ENCODE results near the gene AASDH. TPM values are rescaled to one million over a fixed set of nuclear protein-coding genes. Genes with fewer than 3 reads are reported as not detected.

Gene AASDH
- total and polyA plus RNA-seq, 2 of the 13 experiments (the other 11 are each of a cell fraction or from before 2014, with no cell fraction given) = 12.6 to 14.1 TPM

GRCh38 chr4:56387023-56388001, at the start of gene AASDH (continued):
- TF ChIP-seq ASH2L (IDR thresholded peaks at IDR 0.05; ENCODE audit: insufficient read length, low read depth, low read length) = peak; percentile 97
- 0 out of 2 replicates have a peak, but pooled peaks have one; percentile 31 for TF ChIP-seq RERE (CRISPR knock-in tag; IDR thresholded peaks at IDR 0.05; ENCODE audit: low read depth)
- 0 out of 2 replicates have a peak, but pooled peaks have one; percentile 47 for TF ChIP-seq ZNF678 (CRISPR knock-in tag; IDR thresholded peaks at IDR 0.05)
- 0 out of 2 replicates have a peak, but pooled peaks have one; percentile 38 for TF ChIP-seq REL (CRISPR knock-in tag; conservative IDR thresholded peaks at IDR 0.05)
- no peak for TF ChIP-seq PRPF4 (IDR thresholded peaks at IDR 0.05; ENCODE audit: low read depth, low read length, poor library complexity, severe bottlenecking)
- no peak for TF ChIP-seq MBNL3 (CRISPR knock-in tag; conservative IDR thresholded peaks at IDR 0.05)
- peak; percentile 85; the same call in 1 of the 2 replicates for TF ChIP-seq DR1 (CRISPR knock-in tag; IDR thresholded peaks at IDR 0.05)
- TF ChIP-seq TBL1XR1 (IDR thresholded peaks at IDR 0.05; ENCODE audit: borderline replicate concordance, low read length, partially characterized antibody) = peak; percentile 18
- TF ChIP-seq TAF15 (IDR thresholded peaks at IDR 0.05; ENCODE audit: low read depth, low read length, poor library complexity, severe bottlenecking) = no peak
- TF ChIP-seq ATF7-NPFF (CRISPR knock-in tag; IDR thresholded peaks at IDR 0.05; ENCODE audit: low read depth) = peak; percentile 46; the same call in 1 of the 2 replicates
- peak; percentile 93 for TF ChIP-seq THAP9 (CRISPR knock-in tag; IDR thresholded peaks at IDR 0.05; ENCODE audit: borderline replicate concordance)
- no peak for TF ChIP-seq AGO1 (IDR thresholded peaks at IDR 0.05; ENCODE audit: low read depth, low read length, poor library complexity, severe bottlenecking)
- TF ChIP-seq KLF13 (CRISPR knock-in tag; IDR thresholded peaks at IDR 0.05) = no peak
- TF ChIP-seq RNF219 (CRISPR knock-in tag; IDR thresholded peaks at IDR 0.05) = peak; percentile 89; the same call in 1 of the 2 replicates
- peak; percentile 88 for TF ChIP-seq SIN3B (IDR thresholded peaks at IDR 0.05; ENCODE audit: low read length)
- no peak for TF ChIP-seq GABPA (IDR thresholded peaks at IDR 0.05; ENCODE audit: low read depth, low read length)
- peak; percentile 67 for TF ChIP-seq GABPA (CRISPR knock-in tag; IDR thresholded peaks at IDR 0.05; ENCODE audit: low read depth)

Measured in HepG2 (cell line).